HG03432 (cell line): ENCODE results near the gene KLF13.

Experiments
- ATAC-seq: cut with Tn5 transposase; IDR thresholded peaks from one replicate; pipeline ENCODE4 v1.9.1; 2021; ENCODE audit warnings: mild to moderate bottlenecking, moderate library complexity; ENCODE audit not compliant: unreplicated experiment

KLF13 gene

DNA sequence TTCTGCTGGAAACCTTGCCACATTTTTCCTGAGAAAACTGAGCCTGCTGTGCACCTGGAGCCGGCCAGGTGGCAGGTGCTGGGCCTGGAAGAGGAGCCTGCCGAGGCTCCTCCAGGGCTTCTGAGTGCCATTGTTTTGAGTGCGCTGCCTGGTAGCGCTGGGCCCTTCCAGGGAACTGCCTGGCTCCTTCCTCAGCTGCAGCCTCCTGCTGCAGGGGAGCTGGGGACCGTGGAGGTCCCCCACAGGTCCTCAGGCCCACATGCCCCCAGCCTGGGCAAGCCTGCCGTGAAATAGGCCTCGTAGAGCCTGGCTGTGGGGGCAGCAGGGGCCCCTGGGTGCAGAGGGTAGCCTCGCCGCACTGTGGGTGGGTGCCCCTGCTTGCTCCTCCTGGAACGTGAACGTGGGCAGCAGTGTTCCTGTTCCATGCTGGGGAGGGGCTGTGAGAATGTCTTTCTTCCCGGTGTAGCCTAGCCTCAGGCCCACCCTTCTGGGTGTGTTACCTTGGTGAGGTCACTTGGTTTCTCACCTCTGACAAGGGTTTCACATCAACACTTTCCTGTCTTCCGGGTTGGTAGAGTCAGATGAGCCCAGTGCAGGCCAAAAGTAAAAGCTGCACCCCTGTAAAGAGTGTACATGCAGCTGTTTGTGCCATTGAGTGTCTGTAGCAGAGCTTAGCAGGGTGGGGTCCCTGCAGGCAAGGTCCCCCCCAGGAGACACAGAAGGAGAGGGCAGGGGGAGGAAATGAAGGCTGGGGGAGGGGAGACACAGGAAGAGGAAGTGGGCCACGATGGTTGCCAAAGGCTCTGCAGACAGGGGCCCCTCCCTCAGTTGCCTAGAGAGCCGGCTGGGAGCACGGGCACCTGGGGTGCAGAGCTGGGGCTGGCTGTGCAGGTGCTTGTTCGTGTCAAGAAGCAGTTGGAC is 34.5 kb downstream of the KLF13 start:
- peak; percentile 68 for ATAC-seq

DNA sequence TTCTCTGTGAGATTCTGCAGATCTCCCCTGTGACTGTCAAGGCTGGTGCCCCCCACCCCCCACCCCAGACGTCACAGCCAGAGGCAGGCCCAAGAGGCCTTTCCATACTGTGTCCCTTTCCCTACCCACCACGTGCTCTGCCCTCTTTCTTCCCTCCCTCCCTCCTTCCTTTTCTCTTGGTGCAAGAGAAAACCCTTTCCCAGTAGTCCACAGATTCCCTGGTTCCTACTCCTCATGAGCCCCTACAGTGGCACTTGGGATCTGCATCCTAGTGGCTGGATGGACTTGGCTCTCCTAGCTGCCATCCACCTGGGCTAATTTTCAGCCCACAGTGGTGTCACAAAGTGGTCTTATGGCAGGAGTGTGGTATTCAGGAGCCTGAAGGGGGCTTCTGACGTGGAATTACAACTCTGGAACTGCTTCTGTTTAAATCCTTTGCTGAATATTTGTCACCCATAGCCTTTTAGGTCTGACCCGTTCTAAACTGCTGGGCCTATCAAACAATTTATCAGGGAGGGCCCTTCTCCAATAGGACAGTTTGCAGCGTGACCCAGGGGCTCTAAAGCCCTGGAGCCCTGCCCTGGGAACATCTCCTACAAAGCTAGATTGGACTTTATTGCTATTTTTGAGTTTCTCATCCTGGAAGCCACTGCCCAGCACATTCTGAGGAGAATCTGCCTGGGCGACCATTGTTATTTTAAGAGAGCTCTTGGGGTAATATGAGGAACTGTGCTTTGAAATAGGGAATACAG is 35.3 kb downstream of the KLF13 start:
- no peak for ATAC-seq

GRCh38 chr15:31362886-31363285 is 36.3 kb downstream of the KLF13 start:
- ATAC-seq, result no peak

DNA sequence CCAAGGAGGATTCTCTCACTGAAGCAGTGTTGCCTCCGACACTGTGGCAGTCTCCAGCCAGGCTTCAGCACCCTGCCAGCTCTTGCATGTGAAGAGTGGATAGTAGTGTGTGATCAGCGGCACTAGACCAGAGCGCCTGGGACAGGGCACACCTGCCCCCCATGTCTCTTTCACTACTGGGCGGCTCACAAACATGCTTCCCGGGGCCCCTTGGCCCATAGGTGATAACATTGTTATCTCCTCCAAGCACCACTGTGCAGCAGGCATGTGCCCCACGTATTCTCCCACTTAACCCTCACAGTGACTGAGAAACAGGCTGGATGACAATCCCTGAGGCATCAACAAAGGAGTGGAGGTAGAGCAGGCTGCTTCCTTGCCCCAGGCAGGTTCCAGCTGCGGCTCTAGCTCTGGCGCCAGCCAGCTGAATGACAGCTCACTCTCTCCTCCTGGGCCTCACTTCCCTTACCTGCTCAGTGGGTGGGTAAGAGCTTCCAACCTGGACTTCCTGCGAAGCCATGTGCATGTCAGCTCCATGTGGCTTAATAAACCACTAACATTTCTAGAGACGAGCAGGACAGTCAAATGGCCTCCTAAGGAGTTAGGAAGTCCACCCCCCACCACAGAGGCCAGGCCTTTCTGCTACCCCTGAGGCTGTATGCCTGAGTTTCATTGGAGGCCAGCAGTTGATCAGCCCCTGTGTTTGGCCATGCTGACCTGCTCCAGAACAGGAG is 37.8 kb downstream of the KLF13 start:
- ATAC-seq, result no peak

GRCh38 chr15:31365032-31365654 is 38.5 kb downstream of the KLF13 start:
- ATAC-seq, result no peak

- peak; percentile 62 for ATAC-seq
Observed at GRCh38 chr15:31365655-31366127, 39.1 kb downstream of the KLF13 start.

GRCh38 chr15:31366169-31366734 is 39.6 kb downstream of the KLF13 start:
- ATAC-seq, result no peak

- ATAC-seq, result peak; percentile 3
Observed at GRCh38 chr15:31367021-31367729, 40.5 kb downstream of the KLF13 start.

GRCh38 chr15:31367730-31368344 is 41.2 kb downstream of the KLF13 start:
- peak; percentile 44 for ATAC-seq

DNA sequence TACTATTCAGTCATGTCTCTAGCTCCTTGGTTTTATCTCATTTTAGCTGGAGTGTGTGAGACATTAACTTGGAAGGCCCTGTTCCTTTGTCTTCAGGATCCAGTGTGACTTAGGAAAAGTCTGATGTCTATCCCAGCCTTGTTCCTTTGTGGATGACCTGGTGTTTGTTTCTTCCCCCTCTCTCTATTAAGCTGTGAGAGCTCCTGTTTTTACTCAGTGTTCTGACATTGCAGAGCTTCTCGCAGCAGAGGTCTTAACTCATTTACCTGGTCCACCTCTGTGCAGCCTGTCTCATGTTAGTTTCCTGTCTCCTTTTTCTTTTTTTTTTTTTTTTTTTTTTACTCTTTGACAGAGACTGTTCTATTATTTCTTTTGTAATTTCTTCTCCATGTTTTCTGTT is 43.1 kb downstream of the KLF13 start:
- no peak for ATAC-seq

GRCh38 chr15:31371520-31372240 is 45.0 kb downstream of the KLF13 start:
- no peak for ATAC-seq

- ATAC-seq, result no peak
Observed at GRCh38 chr15:31372635-31373091, 46.0 kb downstream of the KLF13 start.

GRCh38 chr15:31373096-31373865 is 46.6 kb downstream of the KLF13 start:
- no peak for ATAC-seq

DNA sequence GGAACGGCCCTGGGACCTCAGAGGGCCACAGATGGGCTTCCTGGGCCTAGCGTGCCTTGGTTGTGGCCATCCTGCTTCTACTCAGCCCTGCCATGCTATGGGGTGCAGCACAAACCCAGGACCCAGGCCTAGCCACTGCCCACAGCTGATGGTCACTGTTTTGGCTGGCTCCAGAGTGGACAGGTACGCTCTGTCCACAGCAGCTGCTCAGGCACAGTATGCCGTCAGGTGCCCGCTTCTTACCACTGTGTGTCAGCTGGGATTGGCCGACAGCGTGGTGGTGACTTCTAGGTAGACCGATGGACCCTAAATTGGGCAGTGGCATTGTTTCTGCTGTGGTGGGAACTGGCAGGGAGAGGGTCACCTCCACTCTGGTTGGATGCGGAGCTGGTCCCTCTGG is 47.3 kb downstream of the KLF13 start:
- no peak for ATAC-seq

DNA sequence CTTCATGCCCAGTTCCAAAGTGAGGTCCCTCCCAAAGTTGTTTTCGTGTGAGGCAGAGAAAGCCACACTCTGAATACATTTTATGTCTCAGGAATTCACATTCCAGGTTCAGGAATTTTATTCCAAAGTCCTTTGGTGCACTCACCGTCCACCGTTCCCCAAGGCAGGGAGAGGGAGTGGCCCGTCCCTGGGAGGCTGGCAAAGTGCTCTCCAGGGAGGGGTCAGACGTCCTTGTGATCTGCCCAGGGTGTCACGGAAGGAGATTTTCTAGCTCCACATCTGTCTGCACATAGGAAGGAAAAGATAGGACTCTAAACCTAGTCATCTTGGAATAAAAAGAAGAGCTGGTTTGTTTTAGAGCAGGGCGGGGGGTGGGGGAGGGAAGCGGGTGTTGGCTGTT is 47.9 kb downstream of the KLF13 start:
- no peak for ATAC-seq

DNA sequence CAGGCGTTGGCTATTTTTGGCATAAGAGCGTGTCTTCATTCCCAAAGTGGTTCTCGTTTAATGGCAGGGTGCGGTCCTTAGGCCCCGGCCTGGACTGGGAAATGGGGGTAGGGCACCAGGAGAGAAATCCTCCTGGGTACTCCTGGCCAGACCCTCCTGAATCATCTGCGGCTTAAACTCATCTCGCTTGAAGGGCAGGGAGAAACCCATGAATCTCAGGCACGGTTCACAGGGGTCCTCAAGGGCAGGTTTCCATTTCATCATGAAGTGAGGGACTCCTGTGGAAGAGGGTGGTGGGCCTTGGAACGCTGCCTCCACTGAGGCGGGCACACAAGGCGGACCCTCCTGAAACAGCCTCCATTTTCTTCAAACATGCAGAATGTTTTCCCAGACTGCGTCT is 48.4 kb downstream of the KLF13 start:
- ATAC-seq, result no peak

DNA sequence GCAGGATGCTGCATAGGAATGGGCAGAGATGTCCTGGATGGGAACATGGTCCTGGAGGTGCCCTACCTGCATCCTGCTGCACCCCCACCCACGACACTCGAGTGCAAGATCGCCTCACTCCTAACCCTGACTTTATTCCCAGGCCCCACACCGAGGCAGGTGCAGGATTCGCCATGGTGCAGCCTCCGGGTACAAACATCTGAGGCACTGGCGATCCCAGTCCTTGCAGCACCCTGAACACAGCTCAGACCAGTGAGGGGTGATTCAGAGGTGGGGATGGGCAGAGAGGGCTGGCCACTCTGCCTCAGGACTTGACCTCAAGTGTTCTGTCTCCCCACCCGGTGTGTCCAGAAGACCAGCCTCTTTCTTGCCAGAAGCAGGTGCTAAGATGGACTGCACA is 49.1 kb downstream of the KLF13 start:
- ATAC-seq, result no peak

GRCh38 chr15:31376511-31376910 is 49.9 kb downstream of the KLF13 start:
- no peak for ATAC-seq
